Measurements from ENCODE around the gene EID2. TPM values are rescaled to one million over a fixed set of nuclear protein-coding genes. Genes with fewer than 3 reads are reported as not detected.

The EID2 gene
- total and polyA plus RNA-seq, 8 donors, result 3.3 to 10.8 (median 5.7) TPM

GRCh38 chr19:39550197-39550596 is 10.2 kb upstream of the EID2 start:
- no peak for FAIRE-seq

GRCh38 chr19:39546599-39546998 is 6.6 kb upstream of the EID2 start:
- H3K27me3 ChIP-seq, result no peaks in the 10 kb centered on the region
- H3K27ac ChIP-seq, result no peak overlapping the region
- H3K4me3 ChIP-seq, result no peak overlapping the region
- no peaks in the 10 kb centered on the region for H3K9me3 ChIP-seq
- 33 to 41% methylated on average over 8 of the region's 8 CpGs for WGBS, 2 donors
- TF ChIP-seq CTCF (IDR thresholded peaks at IDR 0.05), result no peak
- no peaks in the 10 kb centered on the region for H3K4me1 ChIP-seq
- no peaks in the 10 kb centered on the region for H3K36me3 ChIP-seq
- DNase-seq (no peak), ATAC-seq (no peak), FAIRE-seq (no peak)
- intact Hi-C loops (cut with DNase I), result loop anchor here in 1 of 3 donors (5.0 kb wide), 1 partner anchor 126 kb away; no protein-coding TSS in a partner anchor

More at GRCh38 chr19:39550197-39550596, 10.2 kb upstream of the EID2 start:
- Histone ChIP-seq H3K9me3 (no peaks in the 10 kb centered on the region), H3K36me3 (no peaks in the 10 kb centered on the region), H3K27me3 (no peaks in the 10 kb centered on the region), H3K4me1 (no peaks in the 10 kb centered on the region), H3K4me3 (no peak overlapping the region), H3K27ac (no peak overlapping the region)
- TF ChIP-seq CTCF (IDR thresholded peaks at IDR 0.05), result no peak
- intact Hi-C loops (cut with DNase I), result no loop called here
- ATAC-seq (no peak), DNase-seq (no peak)
- WGBS, 2 donors, result 56 to 70% methylated on average over 5 of the region's 5 CpGs

GRCh38 chr19:39544911-39545310 is 5.0 kb upstream of the EID2 start:
- Histone ChIP-seq H3K4me3 (no peak overlapping the region), H3K27ac (no peak overlapping the region), H3K4me1 (no peaks in the 10 kb centered on the region), H3K36me3 (no peaks in the 10 kb centered on the region), H3K27me3 (no peaks in the 10 kb centered on the region), H3K9me3 (no peaks in the 10 kb centered on the region)
- no peak for DNase-seq
- ATAC-seq, result no peak
- FAIRE-seq, result no peak
- no peak for TF ChIP-seq CTCF (IDR thresholded peaks at IDR 0.05)
- WGBS, 2 donors, result 36 to 43% methylated on average over 1 of the region's 1 CpG
- intact Hi-C loops (cut with DNase I), result loop anchor here in 1 of 3 donors (5.0 kb wide), 1 partner anchor 127 kb away; no protein-coding TSS in a partner anchor

GRCh38 chr19:39544226-39544903 is 4.4 kb upstream of the EID2 start:
- ATAC-seq (no peak), DNase-seq (no peak), FAIRE-seq (no peak)
- Histone ChIP-seq H3K27ac (no peak overlapping the region), H3K4me3 (no peak overlapping the region), H3K36me3 (no peaks in the 10 kb centered on the region), H3K4me1 (no peaks in the 10 kb centered on the region), H3K9me3 (no peaks in the 10 kb centered on the region), H3K27me3 (no peaks in the 10 kb centered on the region)
- intact Hi-C loops (cut with DNase I), result no loop called here
- no peak for TF ChIP-seq CTCF (IDR thresholded peaks at IDR 0.05)
- 63 to 77% methylated on average over 7 of the region's 7 CpGs for WGBS, 2 donors

- H3K4me3 ChIP-seq, result no peak overlapping the region
- H3K36me3 ChIP-seq, result no peaks in the 10 kb centered on the region
- H3K9me3 ChIP-seq, result no peaks in the 10 kb centered on the region
- intact Hi-C loops (cut with DNase I), result no loop called here
- ATAC-seq (no peak), DNase-seq (no peak), FAIRE-seq (no peak)
- H3K4me1 ChIP-seq, result peaks cover 0 to 7% (median 6%) of the 10 kb centered on the region in 3 donors
- no peak overlapping the region for H3K27ac ChIP-seq
- TF ChIP-seq CTCF (IDR thresholded peaks at IDR 0.05), result no peak
- 56 to 70% methylated on average over 3 of the region's 3 CpGs for WGBS, 2 donors
- no peaks in the 10 kb centered on the region for H3K27me3 ChIP-seq
Measured at GRCh38 chr19:39543477-39543857, 3.5 kb upstream of the EID2 start.

All from pancreas (tissue), 10 donors.